Stimulated activated CD4-positive, alpha-beta T cell treated with anti-CD3 and anti-CD28 coated beads, Interleukin-12 subunit alpha, Interleukin-12 subunit beta, amount 100 ng/mL, for 24 hours (primary cell): ENCODE measurements around the gene XIRP2.

Experiments
- DNase-seq, 2 experiments: peaks; one replicate each; pipeline ENCODE4 v3.0.0-alpha.2; 2020; ENCODE audit warnings: low read depth in 2 of 2

XIRP2 gene

GRCh38 chr2:167135706-167136105, 247.4 kb downstream of the XIRP2 start:
- no peak for DNase-seq

DNA sequence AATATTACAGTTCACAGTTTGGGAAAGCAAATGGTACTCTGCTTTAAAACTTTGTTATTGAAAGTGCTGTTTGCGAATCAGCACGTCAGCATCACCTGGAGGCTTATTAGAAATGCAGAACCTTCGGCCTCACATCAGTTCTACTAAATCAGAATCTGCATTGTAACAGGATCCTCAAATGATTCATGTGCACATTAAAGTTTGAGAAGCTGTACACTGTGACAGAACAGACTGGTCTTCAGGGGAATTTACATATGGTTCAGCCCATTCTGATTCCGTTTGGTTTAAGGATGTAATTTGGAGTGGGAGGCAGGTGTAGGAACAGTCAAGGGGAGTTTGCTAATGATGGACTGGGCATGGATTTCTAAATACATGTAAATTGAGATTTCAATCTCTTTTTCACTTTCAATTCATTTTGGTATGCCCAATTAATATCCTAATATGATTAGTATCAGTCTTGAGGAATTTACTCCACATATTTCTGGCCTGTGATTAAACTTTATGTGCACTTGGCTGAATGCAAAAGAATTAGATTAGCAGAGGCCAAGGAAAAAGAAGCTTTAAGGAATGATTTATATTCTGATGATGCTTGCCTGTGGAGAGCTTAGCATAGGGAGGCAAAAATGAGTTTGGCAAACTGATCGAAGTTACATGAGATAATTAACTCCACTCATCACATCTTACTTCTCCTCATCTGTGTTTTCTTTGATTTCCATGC, 248.8 kb downstream of the XIRP2 start:
- no peak for DNase-seq

- DNase-seq, result no peak
Measured at GRCh38 chr2:167140330-167140729, 252.1 kb downstream of the XIRP2 start.

GRCh38 chr2:167140767-167141166, 252.5 kb downstream of the XIRP2 start:
- DNase-seq, result no peak

- DNase-seq, result no peak
Measured at GRCh38 chr2:167142554-167142953, 254.3 kb downstream of the XIRP2 start.

DNA sequence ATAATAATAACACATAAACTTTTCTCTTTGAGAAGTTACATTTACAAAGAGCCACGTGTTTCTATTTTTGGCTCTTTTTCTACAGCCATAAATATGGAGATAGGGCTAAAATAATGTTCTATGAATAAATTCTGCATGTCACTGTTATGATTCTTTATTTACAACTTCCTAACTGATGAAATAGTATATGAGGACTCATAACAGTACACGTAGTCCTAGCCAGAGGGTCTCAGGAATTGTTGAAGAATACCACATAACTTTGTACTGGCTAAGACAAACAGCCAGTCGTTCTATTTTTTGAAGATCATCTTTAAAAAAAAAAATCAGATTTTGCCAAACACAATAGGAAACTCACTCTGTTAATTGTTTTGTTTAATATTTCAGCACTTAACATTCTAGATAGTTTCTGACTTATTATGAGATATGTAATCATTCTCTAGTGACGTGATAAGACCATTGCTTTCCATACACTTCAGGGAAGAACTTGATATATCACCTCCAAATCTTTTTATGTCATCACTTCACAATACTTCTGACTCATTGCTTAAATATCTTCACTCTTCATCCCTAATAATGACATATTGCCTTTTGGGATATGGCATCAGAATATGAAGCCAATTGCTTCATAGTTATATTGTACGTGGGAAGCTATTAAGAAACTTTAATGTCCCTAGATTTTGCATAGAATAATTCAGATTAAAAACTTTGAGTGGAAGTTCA, 256.1 kb downstream of the XIRP2 start:
- no peak for DNase-seq

DNA sequence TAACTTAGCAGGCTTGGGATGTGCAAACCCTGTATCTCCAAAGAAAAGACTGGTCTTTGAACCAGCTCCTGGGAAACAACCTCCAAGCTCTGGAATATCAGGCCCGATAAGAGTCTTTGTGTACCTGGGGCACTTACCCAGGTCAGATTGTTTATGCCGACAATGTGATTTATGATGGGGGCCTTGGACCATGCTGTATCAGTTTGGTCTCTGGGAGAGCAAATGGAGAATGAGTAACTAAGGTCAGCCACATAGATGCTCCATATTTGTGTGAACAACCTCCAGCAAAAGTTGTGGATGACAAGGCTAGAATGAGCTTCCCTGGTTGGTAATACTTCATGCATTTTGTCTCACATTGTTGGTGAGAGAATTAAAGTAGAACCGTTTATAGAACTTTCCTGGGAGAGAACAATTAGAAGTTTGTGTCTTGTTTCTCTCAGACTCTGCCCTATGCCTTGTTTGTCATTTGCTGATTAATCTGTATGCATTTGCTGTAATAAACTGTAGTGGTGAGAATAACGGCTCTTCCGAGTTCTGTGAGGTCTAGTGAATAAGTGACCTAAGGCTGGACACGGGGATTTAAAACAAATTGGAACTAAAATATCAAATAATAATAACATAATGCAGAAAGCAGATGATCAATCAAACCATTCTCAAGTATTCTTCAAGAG, 259.1 kb downstream of the XIRP2 start:
- DNase-seq, result no peak

GRCh38 chr2:167151894-167152293, 263.6 kb downstream of the XIRP2 start:
- no peak for DNase-seq

DNA sequence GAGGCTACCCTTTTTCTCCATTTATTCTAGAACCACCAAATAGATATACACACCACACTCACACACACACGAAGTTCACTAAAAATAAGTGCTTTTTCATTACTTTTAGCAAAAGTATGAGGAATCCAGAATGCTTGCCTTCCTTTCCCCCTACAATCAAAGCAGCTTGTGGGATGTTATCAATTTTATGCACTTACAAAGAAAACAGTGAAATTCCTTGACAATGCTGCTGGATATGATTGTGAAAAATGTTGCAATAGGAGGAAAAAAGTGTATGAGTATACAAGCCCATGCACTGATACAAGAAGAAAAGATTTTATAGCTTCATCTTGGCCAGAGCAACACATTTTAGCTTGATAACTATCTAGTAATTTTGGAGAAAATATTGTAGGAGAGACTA, 269.2 kb downstream of the XIRP2 start:
- no peak for DNase-seq

DNA sequence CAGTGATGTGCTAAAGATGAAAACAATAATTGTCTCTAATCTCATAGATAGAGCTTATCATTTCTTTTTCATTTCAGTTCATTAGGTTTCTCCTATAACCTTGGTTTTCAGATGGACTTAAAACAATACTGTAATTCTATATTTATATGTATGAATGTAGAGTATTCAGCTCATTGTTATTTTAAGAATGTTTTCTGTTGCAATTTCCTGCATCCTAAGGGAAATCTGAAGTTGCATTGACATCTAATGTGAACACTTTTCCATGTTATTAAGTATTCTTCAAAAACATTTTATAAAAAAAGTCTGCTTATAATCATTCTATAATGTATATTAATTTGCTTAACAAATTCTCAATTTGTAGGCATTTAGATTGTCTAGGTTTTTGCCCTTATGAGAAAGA, 288.9 kb downstream of the XIRP2 start:
- no peak for DNase-seq

GRCh38 chr2:167181134-167181533, 292.9 kb downstream of the XIRP2 start:
- DNase-seq, result no peak

GRCh38 chr2:167181688-167182087, 293.4 kb downstream of the XIRP2 start:
- DNase-seq, result no peak

- no peak for DNase-seq
Measured at GRCh38 chr2:167182403-167182802, 294.1 kb downstream of the XIRP2 start.

DNA sequence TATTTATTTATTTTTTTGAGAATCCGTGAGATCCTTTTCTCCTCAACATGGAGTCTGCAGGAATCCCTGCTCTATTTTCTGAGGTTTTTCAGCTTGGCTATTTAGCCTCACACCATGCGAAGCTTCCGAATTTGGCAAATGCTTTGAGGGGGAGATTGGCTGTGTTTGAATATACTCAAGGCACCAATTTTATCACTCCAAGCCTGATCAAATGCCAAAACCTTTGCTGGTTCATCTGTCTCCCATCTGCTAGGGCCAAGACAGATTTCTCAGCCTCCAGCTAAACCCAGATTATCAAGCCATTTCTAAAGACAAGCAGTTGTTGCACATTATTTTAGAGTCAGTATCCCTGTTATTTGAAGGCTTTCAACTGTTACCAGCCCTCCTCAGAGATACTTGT, 295.7 kb downstream of the XIRP2 start:
- DNase-seq, result no peak

DNA sequence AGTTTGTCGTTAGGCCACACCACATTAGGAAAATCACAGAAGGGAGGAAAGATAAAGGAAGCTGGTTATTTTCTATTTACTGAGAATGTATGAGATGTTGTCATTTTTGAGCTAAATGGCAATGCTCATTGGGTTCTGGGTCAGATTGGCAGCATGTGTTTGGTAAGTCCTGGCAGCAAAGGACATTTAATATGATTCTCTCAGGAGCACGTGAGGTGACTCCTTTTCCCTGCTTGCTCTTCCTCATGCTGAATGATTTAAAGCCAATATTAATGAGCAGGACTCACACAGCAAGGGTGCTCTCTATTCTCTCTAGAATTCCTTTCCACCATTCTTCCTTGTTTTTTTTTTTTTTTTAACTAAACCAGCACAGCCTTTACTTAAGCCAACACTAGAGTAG, 298.2 kb downstream of the XIRP2 start:
- no peak for DNase-seq

DNA sequence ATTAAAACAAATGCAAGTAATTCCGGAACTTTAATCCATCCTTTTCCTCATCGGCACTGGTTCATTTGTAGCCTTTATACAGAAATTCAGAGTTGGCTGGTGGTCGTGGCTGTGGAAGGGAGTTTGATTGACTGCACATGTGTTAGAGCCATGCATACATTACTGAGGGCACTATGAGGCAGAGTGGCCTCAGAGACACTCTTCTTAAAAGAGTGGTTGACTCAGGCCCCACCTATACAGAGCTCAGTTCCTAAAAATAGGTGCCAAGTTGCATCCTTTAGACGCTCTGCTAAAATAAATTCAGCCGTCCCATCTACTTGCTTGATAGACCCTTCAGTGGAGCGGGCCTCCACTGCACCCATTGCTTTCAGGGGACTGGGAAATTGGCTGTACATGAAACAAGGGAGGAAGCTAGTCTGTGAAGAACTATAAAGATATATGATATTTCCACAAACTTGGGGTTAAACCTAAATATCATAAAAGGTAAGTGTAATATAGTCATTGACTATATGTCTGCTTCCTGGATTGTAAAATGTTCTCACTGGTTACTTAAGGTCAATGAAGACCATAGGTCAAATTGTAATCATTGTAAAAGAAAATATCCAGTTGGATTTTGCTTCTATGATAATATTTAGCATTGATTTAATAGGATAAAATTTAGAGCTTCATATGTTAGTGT, 298.9 kb downstream of the XIRP2 start:
- no peak for DNase-seq

DNA sequence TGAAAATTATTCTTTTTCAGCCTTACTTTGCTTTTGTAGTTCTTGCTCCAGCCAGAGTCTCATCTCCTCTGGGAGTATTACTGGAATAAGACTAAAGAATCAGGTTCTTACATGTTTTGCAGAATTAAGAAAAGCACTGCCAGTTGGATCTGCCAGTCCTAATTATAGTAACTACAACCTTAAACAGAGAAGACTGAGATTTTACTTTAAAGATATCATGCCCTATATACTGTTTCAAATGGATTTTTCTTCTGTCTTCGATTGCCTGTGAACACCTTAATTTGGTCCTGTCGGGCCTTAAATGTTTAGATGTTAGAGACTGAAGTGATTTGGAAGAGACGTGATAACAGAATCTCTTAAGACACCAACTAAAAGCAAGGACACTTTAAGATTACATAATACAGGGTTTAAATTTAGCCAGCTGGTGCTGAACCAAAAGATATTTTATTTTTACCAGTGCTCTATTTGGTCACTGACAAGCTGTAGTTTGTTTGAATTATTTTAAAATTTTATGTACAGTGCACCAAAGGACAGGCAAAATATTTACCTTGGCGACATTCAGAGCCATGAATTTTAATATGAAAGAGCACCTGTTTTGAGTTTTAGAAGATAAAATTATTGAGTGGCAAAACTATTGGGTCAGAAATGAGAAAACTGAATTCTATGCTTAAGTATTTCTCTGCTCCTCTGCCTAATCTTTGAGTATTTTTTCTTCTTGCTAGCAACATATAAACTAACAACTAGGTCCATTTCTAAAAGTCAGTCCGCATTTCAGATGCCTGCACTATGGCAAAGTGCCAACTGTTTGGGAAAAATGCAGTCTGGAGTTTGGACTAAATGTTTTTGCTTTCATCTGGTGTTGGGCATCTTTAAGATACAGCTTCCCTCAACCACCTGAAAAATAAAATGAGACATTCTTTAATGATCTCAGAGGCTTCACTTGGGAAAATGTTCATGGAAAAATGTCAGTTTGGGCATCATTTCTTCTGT, 300.0 kb downstream of the XIRP2 start:
- DNase-seq, result no peak

DNA sequence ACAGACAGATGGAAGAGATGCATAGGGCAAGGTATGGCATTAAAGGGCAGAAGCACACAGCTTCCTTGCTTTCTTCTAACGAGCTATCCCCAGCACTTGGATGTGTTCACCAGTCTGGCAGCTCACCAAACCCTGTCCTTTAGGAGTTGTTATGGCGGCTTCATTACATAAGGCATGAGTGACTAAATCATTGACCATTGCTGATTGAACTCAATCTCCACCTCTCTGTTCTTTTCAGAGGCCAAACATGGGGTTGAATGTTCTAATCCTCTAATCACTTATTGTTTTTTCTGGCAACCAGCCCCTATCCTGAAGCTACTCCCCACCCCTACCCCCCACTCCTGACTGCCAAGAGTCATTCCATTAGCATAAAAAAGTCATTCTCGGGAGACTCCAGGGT, 301.8 kb downstream of the XIRP2 start:
- no peak for DNase-seq

DNA sequence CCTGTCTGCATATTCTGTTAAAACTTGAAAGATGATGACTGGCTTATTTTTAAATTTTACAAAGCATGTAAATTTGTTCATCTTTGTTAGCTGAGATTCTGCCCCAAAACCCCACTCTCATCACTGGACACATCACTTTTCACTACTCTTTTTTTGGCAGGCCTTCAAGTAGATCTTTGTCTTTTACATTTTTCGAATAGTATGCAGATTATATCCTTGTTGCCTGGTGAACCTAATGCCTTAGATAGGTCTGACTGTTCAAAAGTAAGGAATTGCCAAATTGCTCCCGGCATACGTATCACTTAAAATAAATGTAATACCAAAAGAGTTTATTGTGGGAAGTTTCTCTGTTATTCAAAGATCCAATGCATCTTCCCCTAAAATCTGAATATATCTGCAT, 303.3 kb downstream of the XIRP2 start:
- DNase-seq, result no peak

DNA sequence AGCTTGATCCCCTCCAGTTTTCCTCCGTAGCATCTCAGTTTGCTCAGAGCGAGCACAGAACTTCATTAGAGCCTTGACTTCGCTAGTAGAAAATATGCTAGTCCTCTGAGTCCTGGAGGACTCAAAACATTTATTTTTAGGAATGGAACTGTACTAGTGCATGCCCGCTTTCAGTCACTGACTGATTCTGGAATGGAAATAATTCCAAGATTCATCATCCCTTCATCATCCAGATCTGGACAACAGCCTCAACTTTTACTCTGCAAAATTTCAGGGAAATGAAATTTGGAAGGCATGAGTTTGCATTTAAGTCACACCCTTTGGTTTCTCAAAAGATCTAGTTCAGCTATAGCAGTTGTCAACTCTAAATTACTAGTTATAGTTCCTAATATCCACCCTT, 304.6 kb downstream of the XIRP2 start:
- no peak for DNase-seq
